Fibroblast of mammary gland (primary cell): ENCODE measurements around the gene ADCY2.

Source experiments
- DNase-seq: peaks from one replicate; pipeline ENCODE4 v3.0.0-alpha.2; 2010; ENCODE audit warnings: low read depth
- H3K4me3 ChIP-seq: 2 replicates; pipeline ENCODE4 v1.5.1; 2011; ENCODE audit warnings: low read depth, mild to moderate bottlenecking, low read length, moderate library complexity; ENCODE audit not compliant: control insufficient read depth
- TF ChIP-seq, protein P1 (sequence below): conservative IDR thresholded peaks from 2 replicates; pipeline ENCODE4 v1.5.1; 2011; ENCODE audit warnings: low read depth, low read length, inconsistent platforms; ENCODE audit not compliant: control insufficient read depth, insufficient read depth

ADCY2 gene

DNA sequence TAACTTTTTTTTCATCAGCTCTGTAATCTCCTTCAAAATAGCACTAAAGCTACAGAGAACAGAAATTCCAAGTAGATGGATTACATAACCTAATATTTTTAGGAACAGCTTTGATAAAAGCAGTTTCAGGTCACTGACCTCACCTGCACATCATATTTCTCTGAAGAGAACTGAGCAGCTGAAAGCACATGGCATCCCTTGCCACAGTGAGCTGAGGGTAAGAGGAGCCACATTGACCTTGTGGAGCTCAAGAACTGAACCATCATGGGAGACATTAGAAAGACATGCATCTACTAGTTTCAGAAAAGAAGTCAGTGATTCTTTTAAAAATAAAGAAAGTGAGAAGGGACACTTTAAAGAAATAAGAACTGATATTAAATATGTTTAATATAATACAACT is 232.3 kb downstream of the ADCY2 start:
- TF ChIP-seq, protein P1, sequence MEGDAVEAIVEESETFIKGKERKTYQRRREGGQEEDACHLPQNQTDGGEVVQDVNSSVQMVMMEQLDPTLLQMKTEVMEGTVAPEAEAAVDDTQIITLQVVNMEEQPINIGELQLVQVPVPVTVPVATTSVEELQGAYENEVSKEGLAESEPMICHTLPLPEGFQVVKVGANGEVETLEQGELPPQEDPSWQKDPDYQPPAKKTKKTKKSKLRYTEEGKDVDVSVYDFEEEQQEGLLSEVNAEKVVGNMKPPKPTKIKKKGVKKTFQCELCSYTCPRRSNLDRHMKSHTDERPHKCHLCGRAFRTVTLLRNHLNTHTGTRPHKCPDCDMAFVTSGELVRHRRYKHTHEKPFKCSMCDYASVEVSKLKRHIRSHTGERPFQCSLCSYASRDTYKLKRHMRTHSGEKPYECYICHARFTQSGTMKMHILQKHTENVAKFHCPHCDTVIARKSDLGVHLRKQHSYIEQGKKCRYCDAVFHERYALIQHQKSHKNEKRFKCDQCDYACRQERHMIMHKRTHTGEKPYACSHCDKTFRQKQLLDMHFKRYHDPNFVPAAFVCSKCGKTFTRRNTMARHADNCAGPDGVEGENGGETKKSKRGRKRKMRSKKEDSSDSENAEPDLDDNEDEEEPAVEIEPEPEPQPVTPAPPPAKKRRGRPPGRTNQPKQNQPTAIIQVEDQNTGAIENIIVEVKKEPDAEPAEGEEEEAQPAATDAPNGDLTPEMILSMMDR: no peak
- no peak for DNase-seq
- H3K4me3 ChIP-seq: no peak overlapping the region

DNA sequence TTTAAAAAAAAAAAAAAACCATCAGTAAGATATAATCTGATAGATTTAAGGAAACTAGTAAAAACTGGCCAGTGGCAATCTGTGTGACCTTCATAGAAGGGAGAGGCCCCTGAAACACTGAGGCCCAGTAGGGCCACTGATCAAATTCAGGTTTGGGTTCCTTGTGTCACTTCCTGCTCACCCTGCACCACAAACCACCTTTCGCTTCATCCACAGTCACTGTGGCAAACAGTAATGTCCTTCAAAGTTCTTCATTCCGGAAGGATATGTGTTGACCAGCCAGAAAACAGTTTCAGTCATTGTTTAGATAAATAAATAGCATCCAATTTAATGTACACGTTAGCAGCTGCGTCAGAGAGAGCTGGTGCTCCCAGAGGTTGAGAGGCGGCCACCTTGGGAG is 232.9 kb downstream of the ADCY2 start:
- no peak overlapping the region for H3K4me3 ChIP-seq
- no peak for DNase-seq
- TF ChIP-seq, protein P1: no peak

DNA sequence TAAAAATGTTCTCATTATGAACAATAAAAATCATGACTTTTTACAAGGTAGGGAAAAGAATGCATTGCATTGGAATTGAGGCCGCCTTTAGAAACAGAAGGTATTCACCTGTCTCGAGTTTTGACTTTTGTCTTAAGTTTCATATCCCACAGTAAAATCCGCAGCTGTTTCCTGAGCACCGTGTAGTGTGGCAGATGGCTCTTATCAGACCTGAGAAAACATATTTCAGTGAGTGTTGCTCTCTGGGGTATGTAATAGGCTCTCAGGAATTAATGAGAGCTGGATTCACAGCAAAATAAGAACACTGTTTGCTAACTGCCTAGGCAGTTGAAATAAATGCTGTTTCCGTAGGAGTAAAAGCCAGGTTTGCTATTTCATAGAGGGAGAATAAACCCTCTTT is 233.6 kb downstream of the ADCY2 start:
- H3K4me3 ChIP-seq: no peak overlapping the region
- no peak for DNase-seq
- TF ChIP-seq, protein P1: no peak

DNA sequence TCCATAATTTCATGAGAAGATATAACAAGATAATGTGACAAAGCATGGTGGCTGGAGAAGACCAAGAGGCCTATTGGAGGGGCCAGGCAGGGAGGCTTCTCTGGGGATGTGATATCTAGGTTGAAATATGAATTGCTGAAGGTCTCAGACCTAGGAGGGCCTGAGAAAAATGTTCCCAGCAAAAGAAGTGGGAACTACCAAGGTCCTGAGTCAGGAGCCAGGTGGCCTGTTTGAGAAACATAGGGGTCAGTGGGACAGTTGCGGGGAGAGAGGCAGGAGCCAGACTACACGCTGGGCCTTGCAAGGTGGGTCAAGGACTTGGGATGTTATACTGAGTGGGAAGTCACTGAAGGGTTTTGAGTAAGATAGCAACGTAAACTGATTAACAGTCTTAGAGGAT is 238.9 kb downstream of the ADCY2 start:
- no peak overlapping the region for H3K4me3 ChIP-seq
- TF ChIP-seq, protein P1: no peak
- DNase-seq: no peak

DNA sequence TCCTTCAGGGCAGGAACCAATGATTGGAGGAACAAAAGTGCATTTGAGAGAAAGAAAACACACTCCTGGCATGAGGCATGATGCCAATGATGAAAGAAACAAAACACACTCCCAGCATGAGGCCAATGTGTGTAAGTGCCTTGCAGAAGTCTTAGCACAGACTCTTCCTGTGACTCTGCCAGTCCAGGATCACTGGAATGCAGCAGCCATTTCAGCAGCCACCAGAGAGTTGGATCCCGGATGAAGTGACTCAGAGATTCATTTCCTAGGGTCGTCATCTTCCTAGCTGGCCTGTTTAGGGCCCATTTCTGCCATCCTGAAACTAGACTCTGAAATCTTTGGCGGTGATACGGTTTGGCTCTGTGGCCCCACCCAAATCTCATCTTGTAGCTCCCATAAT is 242.5 kb downstream of the ADCY2 start:
- no peak for DNase-seq
- TF ChIP-seq, protein P1: no peak
- H3K4me3 ChIP-seq: no peak overlapping the region

DNA sequence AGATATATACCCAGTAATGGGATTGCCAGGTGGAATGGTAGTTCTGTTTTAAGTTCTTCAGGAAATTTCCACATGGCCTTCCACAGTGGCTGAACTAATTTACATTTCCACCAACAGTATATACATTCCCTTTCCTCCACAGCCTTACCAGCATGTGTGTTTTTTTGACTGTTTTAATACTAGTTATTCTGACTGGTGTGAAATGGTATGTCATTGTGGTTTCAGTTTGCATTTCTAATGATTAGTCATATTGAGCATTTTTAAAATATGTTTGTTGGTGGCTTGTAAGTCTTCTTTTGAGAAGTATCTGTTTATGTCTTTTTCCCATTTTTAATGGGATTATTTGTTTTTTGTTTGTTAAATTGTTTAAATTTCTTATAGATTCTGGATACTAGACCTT is 246.1 kb downstream of the ADCY2 start:
- TF ChIP-seq, protein P1: no peak
- DNase-seq: peak; percentile 0
- no peak overlapping the region for H3K4me3 ChIP-seq

DNA sequence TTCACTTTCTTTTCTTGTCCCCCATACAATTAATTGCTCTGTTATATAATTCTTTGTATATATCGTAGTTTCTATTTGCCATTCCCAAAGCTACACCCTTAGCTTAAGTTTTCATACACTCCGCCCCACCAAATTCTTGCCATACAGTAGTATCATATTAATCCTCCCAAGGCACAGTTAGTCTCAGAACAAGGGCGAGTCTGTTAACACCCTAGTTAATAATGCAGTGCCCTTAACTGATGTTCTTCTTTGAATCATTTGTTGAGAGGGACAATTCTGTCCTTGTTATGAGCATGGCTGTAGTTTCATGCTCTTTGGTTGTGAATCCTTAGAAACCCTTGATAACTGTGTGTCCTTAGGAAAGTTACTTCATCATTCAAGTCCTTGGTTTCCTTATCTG is 248.8 kb downstream of the ADCY2 start:
- DNase-seq: no peak
- no peak overlapping the region for H3K4me3 ChIP-seq
- TF ChIP-seq, protein P1: no peak
